ENCODE data around the gene DEFB114.

DEFB114 gene

DNA sequence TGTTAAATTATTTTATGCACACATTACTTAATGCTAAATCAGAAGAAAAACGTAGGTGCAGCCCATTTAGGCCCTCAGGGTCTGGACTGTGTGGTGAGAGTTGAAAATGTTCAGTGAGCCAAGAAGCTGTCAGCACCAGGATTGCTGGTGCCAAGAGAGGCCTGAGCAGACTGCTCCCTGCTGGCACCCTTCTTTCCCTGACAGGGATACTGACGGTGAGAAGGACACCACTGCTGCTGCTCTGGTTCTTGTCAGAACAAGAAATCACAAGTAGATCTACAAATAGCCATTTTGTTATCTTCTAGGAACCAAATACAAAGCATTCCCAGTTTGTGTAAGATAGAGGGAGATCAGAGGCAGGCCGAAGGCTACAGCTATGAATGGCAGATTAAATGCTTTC lies 48.9 kb downstream of the DEFB114 start:
- H3K4me1 Mint-ChIP-seq: no peaks in the 10 kb centered on the region
- H3K9me3 Mint-ChIP-seq: peaks cover 15% of the 10 kb centered on the region

DNA sequence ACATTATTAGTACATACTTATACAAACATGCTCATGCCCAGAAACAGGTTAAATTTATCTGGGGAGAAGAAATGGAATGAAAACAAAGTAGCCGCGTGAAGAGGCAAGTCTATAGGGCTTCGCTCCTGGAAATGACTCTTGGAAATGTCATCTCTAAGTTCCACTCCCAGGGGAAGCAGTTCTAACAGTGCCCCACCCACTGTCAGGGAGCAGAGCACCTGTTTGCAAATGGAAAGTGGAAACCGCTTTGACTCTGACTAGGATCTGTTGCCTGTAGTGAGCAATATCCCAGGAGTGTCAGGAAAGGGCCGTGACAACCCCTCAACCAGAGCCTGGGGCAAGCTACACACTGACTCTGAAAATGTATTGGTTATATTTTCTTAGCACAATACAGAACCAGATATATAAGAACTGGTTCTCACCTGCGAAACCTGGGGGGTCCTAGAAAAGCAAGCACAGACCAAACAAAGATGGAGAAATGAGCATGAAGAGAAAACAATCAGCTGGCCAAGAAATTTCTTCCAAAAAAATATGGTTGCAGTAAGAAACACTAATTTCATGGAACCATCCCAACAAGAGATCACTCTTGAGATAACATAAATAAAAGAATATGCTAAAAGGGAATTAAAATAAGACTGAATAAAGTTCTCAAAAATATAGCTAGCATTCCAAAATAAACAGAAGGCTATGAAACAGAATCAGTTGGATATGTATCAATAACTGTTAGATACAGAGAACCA lies 50.2 kb downstream of the DEFB114 start:
- DNase-seq (ENCODE audit: low spot score in 2 of 2) (no peak), ATAC-seq (no peak)
- no peaks in the 10 kb centered on the region for H3K4me1 Mint-ChIP-seq
- H3K9me3 Mint-ChIP-seq: peaks cover 11% of the 10 kb centered on the region
- H3K4me3 Mint-ChIP-seq: no peak overlapping the region
- H3K27ac Mint-ChIP-seq: no peak overlapping the region
- H3K36me3 Mint-ChIP-seq: no peaks in the 10 kb centered on the region

More for the DNA sequence above, 48.9 kb downstream of the DEFB114 start:
- H3K27ac Mint-ChIP-seq: no peak overlapping the region
- no peak for DNase-seq (ENCODE audit: low spot score in 2 of 2)
- no peaks in the 10 kb centered on the region for H3K36me3 Mint-ChIP-seq
- ATAC-seq: no peak
- H3K4me3 Mint-ChIP-seq: no peak overlapping the region

DNA sequence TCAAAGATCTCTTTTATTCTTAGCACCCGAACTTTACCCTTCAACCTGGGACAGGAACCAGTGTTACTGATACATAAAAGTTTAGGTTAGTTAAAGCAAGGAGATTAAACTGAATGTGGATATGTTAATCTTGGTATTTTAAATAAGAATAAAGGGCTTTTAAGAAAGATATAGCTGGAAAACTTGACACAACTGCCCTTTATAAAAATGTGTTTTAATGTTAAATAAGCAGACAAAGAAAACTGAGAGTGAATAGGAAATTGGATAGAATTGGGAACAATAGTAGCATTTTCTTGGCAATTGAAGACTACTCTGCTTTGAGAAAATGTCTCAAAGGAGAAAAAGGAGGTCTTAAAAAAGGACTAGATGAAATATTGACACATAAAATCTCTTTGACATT lies 51.8 kb downstream of the DEFB114 start:
- no peaks in the 10 kb centered on the region for H3K4me1 Mint-ChIP-seq
- H3K36me3 Mint-ChIP-seq: no peaks in the 10 kb centered on the region
- no peak overlapping the region for H3K27ac Mint-ChIP-seq
- H3K9me3 Mint-ChIP-seq: peaks cover 6% of the 10 kb centered on the region
- ATAC-seq (no peak), DNase-seq (ENCODE audit: low spot score in 2 of 2) (no peak)
- H3K4me3 Mint-ChIP-seq: no peak overlapping the region

DNA sequence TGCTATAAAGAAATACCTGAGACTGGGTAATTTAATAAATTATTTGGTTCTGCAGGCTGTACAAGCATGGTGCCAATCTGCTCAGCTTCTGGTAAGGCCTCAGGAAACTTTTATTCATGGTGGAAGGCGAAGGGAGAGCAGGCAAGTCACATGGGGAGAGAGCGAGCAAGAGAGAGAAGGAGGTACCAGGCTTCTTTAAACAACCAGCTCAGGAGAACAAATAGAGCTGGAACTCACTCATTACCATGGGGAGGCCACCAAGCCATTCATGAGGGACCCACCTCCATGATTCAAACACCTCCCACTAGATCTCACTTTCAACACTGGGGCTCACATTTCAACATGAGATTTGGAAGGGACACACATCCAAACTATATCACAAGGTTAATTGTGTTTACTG lies 52.7 kb downstream of the DEFB114 start:
- H3K4me3 Mint-ChIP-seq: no peak overlapping the region
- no peak overlapping the region for H3K27ac Mint-ChIP-seq
- no peaks in the 10 kb centered on the region for H3K36me3 Mint-ChIP-seq
- DNase-seq (ENCODE audit: low spot score in 2 of 2) (no peak), ATAC-seq (no peak)
- H3K9me3 Mint-ChIP-seq: no peaks in the 10 kb centered on the region
- no peaks in the 10 kb centered on the region for H3K4me1 Mint-ChIP-seq
